DND-41 (cell line): ENCODE results near the gene GPRC5B.

Source experiments
- CTCF ChIP-seq: IDR thresholded peaks from 2 replicates; pipeline ENCODE4 v1.5.1; 2012; ENCODE audit warnings: borderline replicate concordance, low read length, moderate library complexity, mild to moderate bottlenecking; ENCODE audit not compliant: poor library complexity, severe bottlenecking; ENCODE audit errors: extremely low read depth
- EZH2 ChIP-seq: IDR thresholded peaks from 3 replicates; pipeline ENCODE4 v1.6.1; 2012; ENCODE audit warnings: borderline replicate concordance, low read depth, mild to moderate bottlenecking, moderate library complexity, low read length, inconsistent platforms; ENCODE audit not compliant: severe bottlenecking

GRCh38 chr16:19858340-19859018 lies 26.2 kb downstream of the GPRC5B start:
- TF ChIP-seq CTCF (no peak), EZH2 (no peak)
